WTC11 (cell line): Measurements from ENCODE around the gene ATP13A4. TPM values are rescaled to one million over a fixed set of nuclear protein-coding genes. Genes with fewer than 3 reads are reported as not detected.

Experiments
- ATAC-seq: fragments of 200-7000 bp; cut with Tn5 transposase; 2 replicates; pipeline ENCODE4 v1.10.0; 2021; ENCODE audit warnings: mild to moderate bottlenecking, moderate library complexity
- CTCF ChIA-PET: fragments of 300-600 bp; sonication (Branson Sonifier 250); formaldehyde crosslinking; loops from one replicate; lab custom pipeline; 2021; ENCODE audit warnings: antibody characterized with exemption; lab: Charles Lee
- POLR2A ChIA-PET: fragments of 350-600 bp; sonication (Branson Sonifier 250); formaldehyde crosslinking; loops from one replicate; lab custom pipeline; 2021; ENCODE audit warnings: antibody characterized with exemption; lab: Charles Lee
- DNase-seq: peaks from one replicate; pipeline ENCODE4 v3.0.0; 2021; ENCODE audit warnings: low spot score
- H3K27ac Mint-ChIP-seq: 2 replicates; pipeline ENCODE4 v1.8.0; 2021; ENCODE audit warnings: mixed read lengths
- H3K27me3 Mint-ChIP-seq: 2 replicates; pipeline ENCODE4 v1.8.0; 2021; ENCODE audit warnings: low read depth, mild to moderate bottlenecking, moderate library complexity, mixed read lengths
- H3K36me3 Mint-ChIP-seq: 2 replicates; pipeline ENCODE4 v1.8.0; 2021; ENCODE audit warnings: mixed read lengths
- H3K4me1 Mint-ChIP-seq: 2 replicates; pipeline ENCODE4 v1.8.0; 2022; ENCODE audit warnings: mixed read lengths
- H3K4me3 Mint-ChIP-seq: 2 replicates; pipeline ENCODE4 v1.8.0; 2021; ENCODE audit warnings: mild to moderate bottlenecking, moderate library complexity, mixed read lengths
- H3K9me3 Mint-ChIP-seq: 2 replicates; pipeline ENCODE4 v1.8.0; 2021; ENCODE audit warnings: mixed read lengths
- CREB1 ChIP-seq: sonication (generic); formaldehyde crosslinking; IDR thresholded peaks from 2 replicates; pipeline ENCODE4 v1.8.0; 2023; ENCODE audit warnings: mild to moderate bottlenecking, missing genetic modification reagents
- GTF2I ChIP-seq: fragments of 250-450 bp; sonication (Bioruptor Pico); conservative IDR thresholded peaks from 2 replicates; pipeline ENCODE4 v1.4.0; 2021; ENCODE audit warnings: mild to moderate bottlenecking
- HMGA2 ChIP-seq: fragments of 250-450 bp; sonication (Bioruptor Pico); IDR thresholded peaks from 2 replicates; pipeline ENCODE4 v1.4.0; 2021; ENCODE audit warnings: mild to moderate bottlenecking, moderate library complexity
- IRF2 ChIP-seq: sonication (generic); formaldehyde crosslinking; IDR thresholded peaks from 2 replicates; pipeline ENCODE4 v1.8.0; 2022; ENCODE audit warnings: low read depth, missing genetic modification reagents, borderline replicate concordance
- JAZF1 ChIP-seq: fragments of 250-450 bp; sonication (Bioruptor Pico); IDR thresholded peaks from 2 replicates; pipeline ENCODE4 v1.9.0; 2021; ENCODE audit warnings: moderate library complexity, mild to moderate bottlenecking, inconsistent platforms
- KAT7 ChIP-seq: sonication (generic); formaldehyde crosslinking; IDR thresholded peaks from 2 replicates; pipeline ENCODE4 v1.8.1; 2023; ENCODE audit warnings: missing genetic modification reagents, mild to moderate bottlenecking, borderline replicate concordance
- MYBL2 ChIP-seq: sonication (generic); formaldehyde crosslinking; IDR thresholded peaks from 2 replicates; pipeline ENCODE4 v1.8.1; 2023; ENCODE audit warnings: mild to moderate bottlenecking, moderate library complexity, missing genetic modification reagents
- PRRX2 ChIP-seq: fragments of 250-450 bp; sonication (Bioruptor Pico); IDR thresholded peaks from 2 replicates; pipeline ENCODE4 v1.8.0; 2021; ENCODE audit warnings: mild to moderate bottlenecking
- SMAD4 ChIP-seq: sonication (generic); formaldehyde crosslinking; IDR thresholded peaks from 2 replicates; pipeline ENCODE4 v1.8.0; 2022; ENCODE audit warnings: mild to moderate bottlenecking, missing genetic modification reagents
- ZNF121 ChIP-seq: sonication (generic); formaldehyde crosslinking; IDR thresholded peaks from 2 replicates; pipeline ENCODE4 v1.8.0; 2023; ENCODE audit warnings: missing genetic modification reagents
- ZNF138 ChIP-seq: sonication (generic); formaldehyde crosslinking; conservative IDR thresholded peaks from 2 replicates; pipeline ENCODE4 v1.8.1; 2022; ENCODE audit warnings: mild to moderate bottlenecking, moderate library complexity, missing genetic modification reagents
- ZNF317 ChIP-seq: sonication (generic); formaldehyde crosslinking; IDR thresholded peaks from 2 replicates; pipeline ENCODE4 v1.8.1; 2023; ENCODE audit warnings: low read depth, mild to moderate bottlenecking, moderate library complexity, missing genetic modification reagents, borderline replicate concordance
- total RNA-seq: library from RNA; stranded (reverse); gene quantifications from 3 replicates; pipeline ENCODE4 v1.2.3, GENCODE V29; 2021
- TF ChIP-seq, protein P1 (sequence below): sonication (generic); formaldehyde crosslinking; IDR thresholded peaks from 2 replicates; pipeline ENCODE4 v1.8.1; 2022; ENCODE audit warnings: missing genetic modification reagents, borderline replicate concordance
- TF ChIP-seq, protein P2 (sequence below): sonication (generic); formaldehyde crosslinking; IDR thresholded peaks from 2 replicates; pipeline ENCODE4 v1.8.0; 2022; ENCODE audit warnings: mild to moderate bottlenecking, missing genetic modification reagents
- TF ChIP-seq, protein P3 (sequence below): sonication (generic); formaldehyde crosslinking; conservative IDR thresholded peaks from 2 replicates; pipeline ENCODE4 v1.8.1; 2022; ENCODE audit warnings: mild to moderate bottlenecking, missing genetic modification reagents
- TF ChIP-seq, protein P4 (sequence below): fragments of 250-450 bp; sonication (Bioruptor Pico); conservative IDR thresholded peaks from 2 replicates; pipeline ENCODE4 v1.9.0; 2021; ENCODE audit warnings: mild to moderate bottlenecking
- TF ChIP-seq, protein P5 (sequence below): sonication (generic); formaldehyde crosslinking; IDR thresholded peaks from 2 replicates; pipeline ENCODE4 v1.8.0; 2023; ENCODE audit warnings: missing genetic modification reagents
- TF ChIP-seq, protein P6 (sequence below): sonication (generic); formaldehyde crosslinking; IDR thresholded peaks from 2 replicates; pipeline ENCODE4 v1.8.0; 2023; ENCODE audit warnings: mild to moderate bottlenecking, missing genetic modification reagents

ATP13A4 gene
- total RNA-seq, 1 experiment from 2014 or later = 0.20 TPM

DNA sequence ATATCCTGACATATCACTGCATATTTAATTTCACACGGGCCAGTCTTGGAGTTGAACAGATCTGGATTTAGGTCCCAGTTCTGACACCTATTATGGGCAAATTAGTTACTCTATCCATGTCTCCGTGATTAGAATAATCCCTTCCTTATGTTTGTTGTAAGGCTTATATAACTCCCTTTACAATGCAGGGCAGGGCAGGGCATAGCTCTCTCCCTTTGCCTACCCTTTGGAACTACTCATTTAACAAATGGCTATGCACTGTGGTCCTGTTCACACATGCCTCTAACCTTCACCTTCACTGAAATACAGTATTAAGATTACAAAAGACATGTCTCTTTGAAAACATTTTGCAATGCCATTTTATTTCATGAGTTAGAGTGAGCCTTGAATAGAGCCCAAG, 151.4 kb downstream of the ATP13A4 start:
- TF ChIP-seq ZNF138 (no peak), CREB1 (CRISPR knock-in tag) (no peak), PRRX2 (CRISPR knock-in tag) (no peak), ZNF121 (CRISPR knock-in tag) (no peak), MYBL2 (no peak), SMAD4 (no peak), IRF2 (CRISPR knock-in tag) (no peak), KAT7 (no peak), HMGA2 (CRISPR knock-in tag) (no peak), JAZF1 (CRISPR knock-in tag) (no peak), GTF2I (CRISPR knock-in tag) (no peak), ZNF317 (no peak)
- TF ChIP-seq, protein P1, sequence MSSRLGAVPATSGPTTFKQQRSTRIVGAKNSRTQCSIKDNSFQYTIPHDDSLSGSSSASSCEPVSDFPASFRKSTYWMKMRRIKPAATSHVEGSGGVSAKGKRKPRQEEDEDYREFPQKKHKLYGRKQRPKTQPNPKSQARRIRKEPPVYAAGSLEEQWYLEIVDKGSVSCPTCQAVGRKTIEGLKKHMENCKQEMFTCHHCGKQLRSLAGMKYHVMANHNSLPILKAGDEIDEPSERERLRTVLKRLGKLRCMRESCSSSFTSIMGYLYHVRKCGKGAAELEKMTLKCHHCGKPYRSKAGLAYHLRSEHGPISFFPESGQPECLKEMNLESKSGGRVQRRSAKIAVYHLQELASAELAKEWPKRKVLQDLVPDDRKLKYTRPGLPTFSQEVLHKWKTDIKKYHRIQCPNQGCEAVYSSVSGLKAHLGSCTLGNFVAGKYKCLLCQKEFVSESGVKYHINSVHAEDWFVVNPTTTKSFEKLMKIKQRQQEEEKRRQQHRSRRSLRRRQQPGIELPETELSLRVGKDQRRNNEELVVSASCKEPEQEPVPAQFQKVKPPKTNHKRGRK (CRISPR knock-in tag) = no peak
- TF ChIP-seq, protein P2, sequence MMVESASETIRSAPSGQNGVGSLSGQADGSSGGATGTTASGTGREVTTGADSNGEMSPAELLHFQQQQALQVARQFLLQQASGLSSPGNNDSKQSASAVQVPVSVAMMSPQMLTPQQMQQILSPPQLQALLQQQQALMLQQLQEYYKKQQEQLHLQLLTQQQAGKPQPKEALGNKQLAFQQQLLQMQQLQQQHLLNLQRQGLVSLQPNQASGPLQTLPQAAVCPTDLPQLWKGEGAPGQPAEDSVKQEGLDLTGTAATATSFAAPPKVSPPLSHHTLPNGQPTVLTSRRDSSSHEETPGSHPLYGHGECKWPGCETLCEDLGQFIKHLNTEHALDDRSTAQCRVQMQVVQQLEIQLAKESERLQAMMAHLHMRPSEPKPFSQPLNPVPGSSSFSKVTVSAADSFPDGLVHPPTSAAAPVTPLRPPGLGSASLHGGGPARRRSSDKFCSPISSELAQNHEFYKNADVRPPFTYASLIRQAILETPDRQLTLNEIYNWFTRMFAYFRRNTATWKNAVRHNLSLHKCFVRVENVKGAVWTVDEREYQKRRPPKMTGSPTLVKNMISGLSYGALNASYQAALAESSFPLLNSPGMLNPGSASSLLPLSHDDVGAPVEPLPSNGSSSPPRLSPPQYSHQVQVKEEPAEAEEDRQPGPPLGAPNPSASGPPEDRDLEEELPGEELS (CRISPR knock-in tag) = no peak
- TF ChIP-seq, protein P3, sequence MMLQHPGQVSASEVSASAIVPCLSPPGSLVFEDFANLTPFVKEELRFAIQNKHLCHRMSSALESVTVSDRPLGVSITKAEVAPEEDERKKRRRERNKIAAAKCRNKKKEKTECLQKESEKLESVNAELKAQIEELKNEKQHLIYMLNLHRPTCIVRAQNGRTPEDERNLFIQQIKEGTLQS = no peak
- TF ChIP-seq, protein P4, sequence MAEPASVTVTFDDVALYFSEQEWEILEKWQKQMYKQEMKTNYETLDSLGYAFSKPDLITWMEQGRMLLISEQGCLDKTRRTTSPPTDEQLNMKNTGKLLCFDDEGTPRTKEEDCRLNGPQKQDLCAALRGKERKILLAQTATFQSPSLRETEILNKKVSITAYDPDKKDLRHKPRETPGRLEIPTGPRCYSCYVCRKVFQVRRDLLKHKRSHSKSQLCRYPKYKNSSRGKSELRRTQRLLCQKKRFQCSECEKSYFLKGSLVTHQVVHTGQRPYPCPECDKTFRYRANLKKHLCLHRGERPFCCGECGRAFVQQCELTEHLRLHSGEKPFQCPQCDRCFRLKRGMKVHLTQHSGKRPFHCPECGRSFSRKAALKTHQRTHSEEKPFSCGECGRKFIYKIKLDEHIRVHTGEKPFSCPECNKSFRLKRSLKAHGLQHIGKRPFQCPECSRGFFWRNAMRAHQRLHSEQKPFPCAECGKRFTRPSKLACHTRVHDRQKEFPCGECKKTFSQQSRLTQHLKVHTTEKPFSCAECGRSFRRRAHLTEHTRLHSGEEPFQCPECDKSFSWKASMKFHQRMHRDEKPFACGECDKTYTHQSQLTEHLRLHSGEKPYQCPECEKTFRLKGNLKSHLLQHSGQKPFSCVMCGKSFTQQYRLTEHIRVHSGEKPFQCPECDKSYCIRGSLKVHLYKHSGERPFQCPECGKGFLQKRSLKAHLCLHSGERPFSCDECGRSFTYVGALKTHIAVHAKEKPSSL (CRISPR knock-in tag) = no peak
- TF ChIP-seq, protein P5, sequence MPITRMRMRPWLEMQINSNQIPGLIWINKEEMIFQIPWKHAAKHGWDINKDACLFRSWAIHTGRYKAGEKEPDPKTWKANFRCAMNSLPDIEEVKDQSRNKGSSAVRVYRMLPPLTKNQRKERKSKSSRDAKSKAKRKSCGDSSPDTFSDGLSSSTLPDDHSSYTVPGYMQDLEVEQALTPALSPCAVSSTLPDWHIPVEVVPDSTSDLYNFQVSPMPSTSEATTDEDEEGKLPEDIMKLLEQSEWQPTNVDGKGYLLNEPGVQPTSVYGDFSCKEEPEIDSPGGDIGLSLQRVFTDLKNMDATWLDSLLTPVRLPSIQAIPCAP (CRISPR knock-in tag) = no peak
- TF ChIP-seq, protein P6, sequence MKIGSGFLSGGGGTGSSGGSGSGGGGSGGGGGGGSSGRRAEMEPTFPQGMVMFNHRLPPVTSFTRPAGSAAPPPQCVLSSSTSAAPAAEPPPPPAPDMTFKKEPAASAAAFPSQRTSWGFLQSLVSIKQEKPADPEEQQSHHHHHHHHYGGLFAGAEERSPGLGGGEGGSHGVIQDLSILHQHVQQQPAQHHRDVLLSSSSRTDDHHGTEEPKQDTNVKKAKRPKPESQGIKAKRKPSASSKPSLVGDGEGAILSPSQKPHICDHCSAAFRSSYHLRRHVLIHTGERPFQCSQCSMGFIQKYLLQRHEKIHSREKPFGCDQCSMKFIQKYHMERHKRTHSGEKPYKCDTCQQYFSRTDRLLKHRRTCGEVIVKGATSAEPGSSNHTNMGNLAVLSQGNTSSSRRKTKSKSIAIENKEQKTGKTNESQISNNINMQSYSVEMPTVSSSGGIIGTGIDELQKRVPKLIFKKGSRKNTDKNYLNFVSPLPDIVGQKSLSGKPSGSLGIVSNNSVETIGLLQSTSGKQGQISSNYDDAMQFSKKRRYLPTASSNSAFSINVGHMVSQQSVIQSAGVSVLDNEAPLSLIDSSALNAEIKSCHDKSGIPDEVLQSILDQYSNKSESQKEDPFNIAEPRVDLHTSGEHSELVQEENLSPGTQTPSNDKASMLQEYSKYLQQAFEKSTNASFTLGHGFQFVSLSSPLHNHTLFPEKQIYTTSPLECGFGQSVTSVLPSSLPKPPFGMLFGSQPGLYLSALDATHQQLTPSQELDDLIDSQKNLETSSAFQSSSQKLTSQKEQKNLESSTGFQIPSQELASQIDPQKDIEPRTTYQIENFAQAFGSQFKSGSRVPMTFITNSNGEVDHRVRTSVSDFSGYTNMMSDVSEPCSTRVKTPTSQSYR (CRISPR knock-in tag) = no peak
- Mint-ChIP-seq H3K27me3 (no peaks in the 10 kb centered on the region), H3K4me3 (no peak overlapping the region), H3K9me3 (no peaks in the 10 kb centered on the region), H3K4me1 (peaks cover 23% of the 10 kb centered on the region), H3K27ac (no peak overlapping the region), H3K36me3 (no peaks in the 10 kb centered on the region)
- no peak for DNase-seq
- ChIA-PET CTCF (no interaction called here), POLR2A (no interaction called here)
- ATAC-seq = no peak
